A549 treated with Hydrocortisone at 1 μM for 4 hours (cell line): ENCODE data around the gene LAMA4. TPM values are rescaled to one million over a fixed set of nuclear protein-coding genes. Genes with fewer than 3 reads are reported as not detected.

Experiments used
- total RNA-seq: library from RNA; stranded (reverse); fragments of 200-300 nt; extraction: Qiagen RNA extraction; gene quantifications from 5 replicates; pipeline ENCODE4 v1.2.3, GENCODE V29; 2022

The LAMA4 gene, protein sequence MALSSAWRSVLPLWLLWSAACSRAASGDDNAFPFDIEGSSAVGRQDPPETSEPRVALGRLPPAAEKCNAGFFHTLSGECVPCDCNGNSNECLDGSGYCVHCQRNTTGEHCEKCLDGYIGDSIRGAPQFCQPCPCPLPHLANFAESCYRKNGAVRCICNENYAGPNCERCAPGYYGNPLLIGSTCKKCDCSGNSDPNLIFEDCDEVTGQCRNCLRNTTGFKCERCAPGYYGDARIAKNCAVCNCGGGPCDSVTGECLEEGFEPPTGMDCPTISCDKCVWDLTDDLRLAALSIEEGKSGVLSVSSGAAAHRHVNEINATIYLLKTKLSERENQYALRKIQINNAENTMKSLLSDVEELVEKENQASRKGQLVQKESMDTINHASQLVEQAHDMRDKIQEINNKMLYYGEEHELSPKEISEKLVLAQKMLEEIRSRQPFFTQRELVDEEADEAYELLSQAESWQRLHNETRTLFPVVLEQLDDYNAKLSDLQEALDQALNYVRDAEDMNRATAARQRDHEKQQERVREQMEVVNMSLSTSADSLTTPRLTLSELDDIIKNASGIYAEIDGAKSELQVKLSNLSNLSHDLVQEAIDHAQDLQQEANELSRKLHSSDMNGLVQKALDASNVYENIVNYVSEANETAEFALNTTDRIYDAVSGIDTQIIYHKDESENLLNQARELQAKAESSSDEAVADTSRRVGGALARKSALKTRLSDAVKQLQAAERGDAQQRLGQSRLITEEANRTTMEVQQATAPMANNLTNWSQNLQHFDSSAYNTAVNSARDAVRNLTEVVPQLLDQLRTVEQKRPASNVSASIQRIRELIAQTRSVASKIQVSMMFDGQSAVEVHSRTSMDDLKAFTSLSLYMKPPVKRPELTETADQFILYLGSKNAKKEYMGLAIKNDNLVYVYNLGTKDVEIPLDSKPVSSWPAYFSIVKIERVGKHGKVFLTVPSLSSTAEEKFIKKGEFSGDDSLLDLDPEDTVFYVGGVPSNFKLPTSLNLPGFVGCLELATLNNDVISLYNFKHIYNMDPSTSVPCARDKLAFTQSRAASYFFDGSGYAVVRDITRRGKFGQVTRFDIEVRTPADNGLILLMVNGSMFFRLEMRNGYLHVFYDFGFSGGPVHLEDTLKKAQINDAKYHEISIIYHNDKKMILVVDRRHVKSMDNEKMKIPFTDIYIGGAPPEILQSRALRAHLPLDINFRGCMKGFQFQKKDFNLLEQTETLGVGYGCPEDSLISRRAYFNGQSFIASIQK (N-terminal part only)
- total RNA-seq, result 1.1 to 1.5 TPM (median 1.3 TPM) in 5 replicates

GRCh38 chr6:112253841-112254816 is at the start of gene LAMA4:
LAMA4 (minus strand) TSS chr6:112254567; CDS start chr6:112254150, 417 bp downstream.

GRCh38 chr6:112087136-112087911 is 167.0 kb downstream of the LAMA4 start, which contains the start of the genes FAM229B and TUBE1:
FAM229B (plus strand) TSS chr6:112087591; CDS start chr6:112099284, 11,693 bp downstream.
TUBE1 (minus strand) TSS chr6:112087482; CDS start chr6:112087434, 48 bp downstream.

Other genes with a start within 250 kb of the LAMA4 start
- gene CCN6, start 200.5 kb downstream of the LAMA4 start, total RNA-seq, result not detected in 5 replicates
- 5.6 to 7.3 TPM (median 6.9 TPM) in 5 replicates for gene TUBE1, start 167.1 kb downstream of the LAMA4 start, total RNA-seq
- gene FAM229B, start 167.0 kb downstream of the LAMA4 start, total RNA-seq, result 4.0 to 11.1 TPM (median 9.4 TPM) in 5 replicates
- 0.06 to 0.08 TPM (median 0.08 TPM) in 3 of 5 replicates, not detected in the others for gene RFPL4B, start 92.8 kb upstream of the LAMA4 start, total RNA-seq